HAP-1 (cell line): Measurements from ENCODE around the gene PHACTR3.
"Not testable (repeated sequence)": the region's sequence is repeated elsewhere in the genome, so short reads cannot be mapped to it uniquely, and the experiment has no call there.

ENCODE experiments used
- DNase-seq, 2 experiments: peaks; one replicate each; pipeline ENCODE4 v3.0.0-alpha.2; 2016 to 2020; ENCODE audit warnings: low spot score in 2 of 2
- H3K27me3 ChIP-seq: fragments of 250-450 bp; sonication (Bioruptor Pico); 2 replicates; pipeline ENCODE4 v1.5.1; 2020; ENCODE audit warnings: low read depth, mild to moderate bottlenecking, moderate library complexity
- H3K36me3 ChIP-seq: fragments of 250-450 bp; sonication (Bioruptor Pico); replicated peaks from 2 replicates; pipeline ENCODE4 v1.5.1; 2020; ENCODE audit warnings: mild to moderate bottlenecking
- H3K4me1 ChIP-seq: fragments of 250-450 bp; sonication (Bioruptor Pico); 2 replicates; pipeline ENCODE4 v1.5.1; 2020; ENCODE audit warnings: mild to moderate bottlenecking
- H3K4me3 ChIP-seq: fragments of 250-450 bp; sonication (Bioruptor Pico); 2 replicates; pipeline ENCODE4 v1.5.1; 2020; ENCODE audit warnings: mild to moderate bottlenecking, moderate library complexity
- H3K9me3 ChIP-seq: fragments of 250-450 bp; sonication (Bioruptor Pico); 2 replicates; pipeline ENCODE4 v1.5.1; 2020; ENCODE audit warnings: mild to moderate bottlenecking, moderate library complexity
- in situ Hi-C: fragments of 300-500 bp; cut with MboI; formaldehyde crosslinking; loops from 3 replicates; pipeline ENCODE4 v1.14.3; 2020; ENCODE audit warnings: low sequenced_read_pairs, inconsistent platforms, mixed read lengths

PHACTR3 gene

GRCh38 chr20:59603781-59604541 lies at the start of gene PHACTR3:
Gene PHACTR3, plus strand, starts transcription at chr20:59604540. Its CDS starts 475 bp downstream, at chr20:59605015.
- no peaks in the 10 kb centered on the region for H3K4me1 ChIP-seq
- in situ Hi-C loops: no loop called here
- H3K36me3 ChIP-seq: no peaks in the 10 kb centered on the region
- no peak within 1 kb of the TSS for H3K4me3 ChIP-seq
- DNase-seq: no peak
- peaks cover 14% of the 10 kb centered on the region for H3K27me3 ChIP-seq
- H3K9me3 ChIP-seq: no peaks in the 10 kb centered on the region

GRCh38 chr20:59557733-59558529 lies 46.4 kb upstream of the PHACTR3 start:
- H3K36me3 ChIP-seq, H3K27me3 ChIP-seq, DNase-seq, H3K4me3 ChIP-seq, in situ Hi-C loops, H3K9me3 ChIP-seq, H3K4me1 ChIP-seq: not testable (repeated sequence)

- H3K27me3 ChIP-seq: no peaks in the 10 kb centered on the region
- H3K4me3 ChIP-seq: no peak overlapping the region
- no peak for DNase-seq
- no peaks in the 10 kb centered on the region for H3K9me3 ChIP-seq
- in situ Hi-C loops: no loop called here
- H3K36me3 ChIP-seq: no peaks in the 10 kb centered on the region
- no peaks in the 10 kb centered on the region for H3K4me1 ChIP-seq
Observed at GRCh38 chr20:59559024-59559817, 45.1 kb upstream of the PHACTR3 start.

- Histone ChIP-seq H3K36me3 (no peaks in the 10 kb centered on the region), H3K9me3 (no peaks in the 10 kb centered on the region), H3K4me1 (no peaks in the 10 kb centered on the region), H3K4me3 (no peak overlapping the region), H3K27me3 (no peaks in the 10 kb centered on the region)
- no peak for DNase-seq
- in situ Hi-C loops: no loop called here
Observed at GRCh38 chr20:59559863-59560262, 44.5 kb upstream of the PHACTR3 start.

GRCh38 chr20:59560588-59561227 lies 43.6 kb upstream of the PHACTR3 start:
- H3K4me3 ChIP-seq: no peak overlapping the region
- H3K36me3 ChIP-seq: no peaks in the 10 kb centered on the region
- no peaks in the 10 kb centered on the region for H3K9me3 ChIP-seq
- H3K4me1 ChIP-seq: no peaks in the 10 kb centered on the region
- DNase-seq: peak in 1 of 2 experiments; percentile 18
- in situ Hi-C loops: no loop called here
- H3K27me3 ChIP-seq: no peaks in the 10 kb centered on the region

GRCh38 chr20:59561228-59561605 lies 43.1 kb upstream of the PHACTR3 start:
- in situ Hi-C loops: no loop called here
- no peaks in the 10 kb centered on the region for H3K27me3 ChIP-seq
- H3K9me3 ChIP-seq: no peaks in the 10 kb centered on the region
- DNase-seq: no peak
- H3K4me1 ChIP-seq: no peaks in the 10 kb centered on the region
- H3K4me3 ChIP-seq: no peak overlapping the region
- no peaks in the 10 kb centered on the region for H3K36me3 ChIP-seq

- in situ Hi-C loops: no loop called here
- H3K27me3 ChIP-seq: no peaks in the 10 kb centered on the region
- no peak overlapping the region for H3K4me3 ChIP-seq
- DNase-seq: no peak
- H3K9me3 ChIP-seq: no peaks in the 10 kb centered on the region
- no peaks in the 10 kb centered on the region for H3K4me1 ChIP-seq
- no peaks in the 10 kb centered on the region for H3K36me3 ChIP-seq
Observed at GRCh38 chr20:59561614-59562277, 42.6 kb upstream of the PHACTR3 start.

- Histone ChIP-seq H3K9me3 (no peaks in the 10 kb centered on the region), H3K4me1 (no peaks in the 10 kb centered on the region), H3K4me3 (no peak overlapping the region), H3K27me3 (no peaks in the 10 kb centered on the region), H3K36me3 (no peaks in the 10 kb centered on the region)
- in situ Hi-C loops: no loop called here
- DNase-seq: no peak
Observed at GRCh38 chr20:59564171-59564570, 40.2 kb upstream of the PHACTR3 start.

GRCh38 chr20:59564943-59565342 lies 39.4 kb upstream of the PHACTR3 start:
- DNase-seq: no peak
- no peaks in the 10 kb centered on the region for H3K36me3 ChIP-seq
- H3K9me3 ChIP-seq: no peaks in the 10 kb centered on the region
- H3K4me3 ChIP-seq: no peak overlapping the region
- in situ Hi-C loops: no loop called here
- H3K27me3 ChIP-seq: no peaks in the 10 kb centered on the region
- no peaks in the 10 kb centered on the region for H3K4me1 ChIP-seq

- Histone ChIP-seq H3K9me3 (no peaks in the 10 kb centered on the region), H3K36me3 (no peaks in the 10 kb centered on the region), H3K4me1 (no peaks in the 10 kb centered on the region), H3K27me3 (no peaks in the 10 kb centered on the region), H3K4me3 (no peak overlapping the region)
- no peak for DNase-seq
- in situ Hi-C loops: no loop called here
Observed at GRCh38 chr20:59565768-59566461, 38.4 kb upstream of the PHACTR3 start.

- Histone ChIP-seq H3K4me1 (no peaks in the 10 kb centered on the region), H3K4me3 (no peak overlapping the region), H3K9me3 (no peaks in the 10 kb centered on the region), H3K27me3 (no peaks in the 10 kb centered on the region), H3K36me3 (no peaks in the 10 kb centered on the region)
- no peak for DNase-seq
- in situ Hi-C loops: no loop called here
Observed at GRCh38 chr20:59566631-59567524, 37.5 kb upstream of the PHACTR3 start.
